NCI-H69 (cell line): ENCODE measurements around the gene IDH3B.

ENCODE experiments used
- DNase-seq: peaks from one replicate; lab custom pipeline; 2025; lab: John Stamatoyannopoulos, UW

The IDH3B gene

GRCh38 chr20:2617099-2617714 lies 46.8 kb downstream of the IDH3B start:
- no peak for DNase-seq

DNA sequence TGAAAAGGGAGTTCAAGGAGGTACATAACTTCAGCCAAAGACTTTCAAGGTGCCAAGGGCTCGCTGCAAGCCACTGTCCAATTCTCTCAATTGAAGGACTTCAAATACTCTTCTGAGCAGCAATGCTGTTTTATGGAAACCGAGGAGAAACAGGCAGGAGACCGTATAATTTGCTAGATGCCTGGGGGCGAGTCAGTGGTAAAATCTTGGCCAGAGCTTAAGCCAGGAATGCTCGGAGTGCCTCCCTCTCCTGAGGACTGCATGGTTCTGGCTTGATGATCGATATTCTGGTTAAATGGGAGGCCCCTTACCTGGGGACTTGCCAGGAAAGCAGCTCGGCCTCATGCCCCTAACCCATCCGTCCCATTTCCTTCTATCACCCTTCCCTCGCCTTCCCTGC lies 47.4 kb downstream of the IDH3B start:
- no peak for DNase-seq

- DNase-seq = no peak
Observed at GRCh38 chr20:2612073-2612472, 51.9 kb downstream of the IDH3B start.

GRCh38 chr20:2610941-2611720 lies 52.9 kb downstream of the IDH3B start:
- DNase-seq = peak; percentile 53

- DNase-seq = no peak
Observed at GRCh38 chr20:2610326-2610725, 53.7 kb downstream of the IDH3B start.
